ENCODE data around the gene IRF9.
A peak's percentile ranks its signal among the peaks of the same experiment; 100 is the strongest.

IRF9 gene

GRCh38 chr14:24179961-24180796, 19.1 kb downstream of the IRF9 start:
- Mint-ChIP-seq H3K27ac (peak overlapping the region; percentile 28), H3K36me3 (peaks cover 51% of the 10 kb centered on the region), H3K4me3 (no peak overlapping the region), H3K4me1 (peaks cover 2% of the 10 kb centered on the region), H3K9me3 (no peaks in the 10 kb centered on the region), H3K27me3 (no peaks in the 10 kb centered on the region)
- DNase-seq, result no peak
- CTCF ChIA-PET, result interaction anchor here (0.8 to 1.0 kb wide), 2 partner anchors 18 to 19 kb away, joined by 3 read pairs; partner anchors contain the start of gene IRF9

- no peak overlapping the region for H3K4me3 Mint-ChIP-seq
- H3K9me3 Mint-ChIP-seq, result no peaks in the 10 kb centered on the region
- CTCF ChIA-PET, result interaction anchor here (1.0 kb wide), 1 partner anchor 19 kb away, joined by 3 read pairs; no protein-coding TSS in a partner anchor
- no peaks in the 10 kb centered on the region for H3K27me3 Mint-ChIP-seq
- peaks cover 57% of the 10 kb centered on the region for H3K36me3 Mint-ChIP-seq
- peak overlapping the region; percentile 16 for H3K27ac Mint-ChIP-seq
- peaks cover 2% of the 10 kb centered on the region for H3K4me1 Mint-ChIP-seq
- no peak for DNase-seq
These were observed 20.5 kb downstream of the IRF9 start for GRCh38 chr14:24181371-24182077.

GRCh38 chr14:24182110-24182882, 21.2 kb downstream of the IRF9 start:
- CTCF ChIA-PET, result no interaction called here
- no peaks in the 10 kb centered on the region for H3K27me3 Mint-ChIP-seq
- peaks cover 57% of the 10 kb centered on the region for H3K36me3 Mint-ChIP-seq

GRCh38 chr14:24183014-24183481, 22.0 kb downstream of the IRF9 start:
- H3K36me3 Mint-ChIP-seq, result peaks cover 55% of the 10 kb centered on the region
- CTCF ChIA-PET, result no interaction called here
- no peak overlapping the region for H3K27ac Mint-ChIP-seq

More at GRCh38 chr14:24182110-24182882, 21.2 kb downstream of the IRF9 start:
- DNase-seq, result no peak
- H3K4me3 Mint-ChIP-seq, result no peak overlapping the region
- no peaks in the 10 kb centered on the region for H3K9me3 Mint-ChIP-seq
- peak overlapping the region; percentile 16 for H3K27ac Mint-ChIP-seq
- peaks cover 7% of the 10 kb centered on the region for H3K4me1 Mint-ChIP-seq

GRCh38 chr14:24184104-24184970, 23.3 kb downstream of the IRF9 start:
- CTCF ChIA-PET, result no interaction called here
- Mint-ChIP-seq H3K4me3 (no peak overlapping the region), H3K27me3 (no peaks in the 10 kb centered on the region), H3K4me1 (peaks cover 21% of the 10 kb centered on the region), H3K9me3 (no peaks in the 10 kb centered on the region), H3K36me3 (peaks cover 48% of the 10 kb centered on the region), H3K27ac (no peak overlapping the region)
- DNase-seq, result no peak

More at GRCh38 chr14:24183014-24183481, 22.0 kb downstream of the IRF9 start:
- no peak for DNase-seq
- Mint-ChIP-seq H3K27me3 (no peaks in the 10 kb centered on the region), H3K4me3 (no peak overlapping the region), H3K4me1 (peaks cover 14% of the 10 kb centered on the region), H3K9me3 (no peaks in the 10 kb centered on the region)

GRCh38 chr14:24185026-24185425, 24.0 kb downstream of the IRF9 start:
- CTCF ChIA-PET, result interaction anchor here (0.6 kb wide), 1 partner anchor 34 kb away, joined by 4 read pairs; no protein-coding TSS in a partner anchor

GRCh38 chr14:24185741-24186140, 24.7 kb downstream of the IRF9 start:
- H3K9me3 Mint-ChIP-seq, result no peaks in the 10 kb centered on the region
- CTCF ChIA-PET, result interaction anchor here (0.6 kb wide), 1 partner anchor 35 kb away, joined by 4 read pairs; no protein-coding TSS in a partner anchor
- H3K36me3 Mint-ChIP-seq, result peaks cover 41% of the 10 kb centered on the region
- peaks cover 31% of the 10 kb centered on the region for H3K4me1 Mint-ChIP-seq
- no peak overlapping the region for H3K27ac Mint-ChIP-seq
- no peak overlapping the region for H3K4me3 Mint-ChIP-seq
- no peak for DNase-seq
- no peaks in the 10 kb centered on the region for H3K27me3 Mint-ChIP-seq

More at GRCh38 chr14:24185026-24185425, 24.0 kb downstream of the IRF9 start:
- H3K27me3 Mint-ChIP-seq, result no peaks in the 10 kb centered on the region
- H3K9me3 Mint-ChIP-seq, result no peaks in the 10 kb centered on the region
- H3K36me3 Mint-ChIP-seq, result peaks cover 42% of the 10 kb centered on the region
- H3K4me3 Mint-ChIP-seq, result no peak overlapping the region
- no peak for DNase-seq
- H3K4me1 Mint-ChIP-seq, result peaks cover 26% of the 10 kb centered on the region
- no peak overlapping the region for H3K27ac Mint-ChIP-seq

GRCh38 chr14:24186831-24187538, 25.9 kb downstream of the IRF9 start:
- peak overlapping the region; percentile 85 for H3K4me3 Mint-ChIP-seq
- H3K27me3 Mint-ChIP-seq, result no peaks in the 10 kb centered on the region
- H3K27ac Mint-ChIP-seq, result peak overlapping the region; percentile 33
- CTCF ChIA-PET, result no interaction called here
- DNase-seq, result no peak
- H3K36me3 Mint-ChIP-seq, result peaks cover 46% of the 10 kb centered on the region
- no peaks in the 10 kb centered on the region for H3K9me3 Mint-ChIP-seq
- H3K4me1 Mint-ChIP-seq, result peaks cover 40% of the 10 kb centered on the region

- Mint-ChIP-seq H3K27me3 (no peaks in the 10 kb centered on the region), H3K4me1 (peaks cover 45% of the 10 kb centered on the region), H3K9me3 (no peaks in the 10 kb centered on the region), H3K4me3 (peak overlapping the region; percentile 85), H3K36me3 (peaks cover 48% of the 10 kb centered on the region), H3K27ac (peak overlapping the region; percentile 90)
- no peak for DNase-seq
- CTCF ChIA-PET, result no interaction called here
These were observed 26.5 kb downstream of the IRF9 start for GRCh38 chr14:24187539-24187915.

- peaks cover 52% of the 10 kb centered on the region for H3K4me1 Mint-ChIP-seq
These were observed 27.4 kb downstream of the IRF9 start, which contains the start of gene IPO4 for GRCh38 chr14:24188251-24189058. Gene IPO4, minus strand, starts transcription at chr14:24188816. Its CDS starts 29 bp downstream, at chr14:24188787.

GRCh38 chr14:24189059-24189375, 28.0 kb downstream of the IRF9 start:
- CTCF ChIA-PET, result interaction anchor here (0.7 to 1.2 kb wide), 3 partner anchors 28 to 247 kb away, joined by 3 read pairs; partner anchors contain the start of gene IRF9
- Mint-ChIP-seq H3K4me1 (peaks cover 54% of the 10 kb centered on the region), H3K36me3 (peaks cover 48% of the 10 kb centered on the region)

More at GRCh38 chr14:24188251-24189058, 27.4 kb downstream of the IRF9 start, which contains the start of gene IPO4:
- CTCF ChIA-PET, result interaction anchor here (0.7 to 1.2 kb wide), 3 partner anchors 27 to 248 kb away, joined by 3 read pairs; partner anchors contain the start of gene IRF9
- H3K4me3 Mint-ChIP-seq, result peak within 1 kb of the TSS; percentile 85
- peak within 1 kb of the TSS; percentile 90 for H3K27ac Mint-ChIP-seq
- H3K36me3 Mint-ChIP-seq, result peaks cover 49% of the 10 kb centered on the region
- H3K27me3 Mint-ChIP-seq, result no peaks in the 10 kb centered on the region
- peak; percentile 97 for DNase-seq
- no peaks in the 10 kb centered on the region for H3K9me3 Mint-ChIP-seq

GRCh38 chr14:24189460-24189859, 28.4 kb downstream of the IRF9 start:
- no peak for DNase-seq
- H3K27me3 Mint-ChIP-seq, result no peaks in the 10 kb centered on the region
- H3K4me1 Mint-ChIP-seq, result peaks cover 59% of the 10 kb centered on the region
- H3K4me3 Mint-ChIP-seq, result no peak overlapping the region
- peaks cover 50% of the 10 kb centered on the region for H3K36me3 Mint-ChIP-seq
- H3K9me3 Mint-ChIP-seq, result no peaks in the 10 kb centered on the region
- no peak overlapping the region for H3K27ac Mint-ChIP-seq
- CTCF ChIA-PET, result interaction anchor here (0.7 to 0.8 kb wide), 2 partner anchors 28 to 119 kb away, joined by 3 read pairs; partner anchors contain the start of gene IRF9

More at GRCh38 chr14:24189059-24189375, 28.0 kb downstream of the IRF9 start:
- peak overlapping the region; percentile 85 for H3K4me3 Mint-ChIP-seq
- no peaks in the 10 kb centered on the region for H3K27me3 Mint-ChIP-seq
- no peaks in the 10 kb centered on the region for H3K9me3 Mint-ChIP-seq
- DNase-seq, result no peak
- H3K27ac Mint-ChIP-seq, result peak overlapping the region; percentile 90

Measured in activated naive CD4-positive, alpha-beta T cell treated with anti-CD3 and anti-CD28 coated beads, Interleukin-2, amount 10 ng/mL, durations not matched to agents 7 days and 5 days (primary cell).